ENCODE measurements around the gene GJC3.

DNA sequence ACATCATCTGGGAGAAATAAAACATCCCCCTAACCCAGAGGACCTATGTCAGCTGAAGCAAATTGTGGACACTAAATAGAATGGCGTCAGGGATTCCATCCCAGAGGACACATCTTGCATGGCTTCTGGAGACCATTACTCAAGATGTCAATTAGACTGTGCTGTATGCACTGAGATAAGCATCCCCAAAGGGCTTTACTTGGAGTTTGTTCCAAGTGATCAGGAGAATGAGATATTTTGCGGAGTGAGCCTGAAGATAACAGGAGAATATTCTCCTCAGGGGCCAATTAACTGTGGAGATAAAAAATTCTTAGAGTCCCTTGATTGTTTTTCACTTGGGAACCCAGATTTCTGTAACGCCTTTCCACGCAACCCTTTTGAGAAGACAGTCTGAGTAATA lies 48.0 kb downstream of the GJC3 start:
- TF ChIP-seq, protein P1, sequence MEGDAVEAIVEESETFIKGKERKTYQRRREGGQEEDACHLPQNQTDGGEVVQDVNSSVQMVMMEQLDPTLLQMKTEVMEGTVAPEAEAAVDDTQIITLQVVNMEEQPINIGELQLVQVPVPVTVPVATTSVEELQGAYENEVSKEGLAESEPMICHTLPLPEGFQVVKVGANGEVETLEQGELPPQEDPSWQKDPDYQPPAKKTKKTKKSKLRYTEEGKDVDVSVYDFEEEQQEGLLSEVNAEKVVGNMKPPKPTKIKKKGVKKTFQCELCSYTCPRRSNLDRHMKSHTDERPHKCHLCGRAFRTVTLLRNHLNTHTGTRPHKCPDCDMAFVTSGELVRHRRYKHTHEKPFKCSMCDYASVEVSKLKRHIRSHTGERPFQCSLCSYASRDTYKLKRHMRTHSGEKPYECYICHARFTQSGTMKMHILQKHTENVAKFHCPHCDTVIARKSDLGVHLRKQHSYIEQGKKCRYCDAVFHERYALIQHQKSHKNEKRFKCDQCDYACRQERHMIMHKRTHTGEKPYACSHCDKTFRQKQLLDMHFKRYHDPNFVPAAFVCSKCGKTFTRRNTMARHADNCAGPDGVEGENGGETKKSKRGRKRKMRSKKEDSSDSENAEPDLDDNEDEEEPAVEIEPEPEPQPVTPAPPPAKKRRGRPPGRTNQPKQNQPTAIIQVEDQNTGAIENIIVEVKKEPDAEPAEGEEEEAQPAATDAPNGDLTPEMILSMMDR (IDR thresholded peaks at IDR 0.05): no peak
- TF ChIP-seq, protein P2, sequence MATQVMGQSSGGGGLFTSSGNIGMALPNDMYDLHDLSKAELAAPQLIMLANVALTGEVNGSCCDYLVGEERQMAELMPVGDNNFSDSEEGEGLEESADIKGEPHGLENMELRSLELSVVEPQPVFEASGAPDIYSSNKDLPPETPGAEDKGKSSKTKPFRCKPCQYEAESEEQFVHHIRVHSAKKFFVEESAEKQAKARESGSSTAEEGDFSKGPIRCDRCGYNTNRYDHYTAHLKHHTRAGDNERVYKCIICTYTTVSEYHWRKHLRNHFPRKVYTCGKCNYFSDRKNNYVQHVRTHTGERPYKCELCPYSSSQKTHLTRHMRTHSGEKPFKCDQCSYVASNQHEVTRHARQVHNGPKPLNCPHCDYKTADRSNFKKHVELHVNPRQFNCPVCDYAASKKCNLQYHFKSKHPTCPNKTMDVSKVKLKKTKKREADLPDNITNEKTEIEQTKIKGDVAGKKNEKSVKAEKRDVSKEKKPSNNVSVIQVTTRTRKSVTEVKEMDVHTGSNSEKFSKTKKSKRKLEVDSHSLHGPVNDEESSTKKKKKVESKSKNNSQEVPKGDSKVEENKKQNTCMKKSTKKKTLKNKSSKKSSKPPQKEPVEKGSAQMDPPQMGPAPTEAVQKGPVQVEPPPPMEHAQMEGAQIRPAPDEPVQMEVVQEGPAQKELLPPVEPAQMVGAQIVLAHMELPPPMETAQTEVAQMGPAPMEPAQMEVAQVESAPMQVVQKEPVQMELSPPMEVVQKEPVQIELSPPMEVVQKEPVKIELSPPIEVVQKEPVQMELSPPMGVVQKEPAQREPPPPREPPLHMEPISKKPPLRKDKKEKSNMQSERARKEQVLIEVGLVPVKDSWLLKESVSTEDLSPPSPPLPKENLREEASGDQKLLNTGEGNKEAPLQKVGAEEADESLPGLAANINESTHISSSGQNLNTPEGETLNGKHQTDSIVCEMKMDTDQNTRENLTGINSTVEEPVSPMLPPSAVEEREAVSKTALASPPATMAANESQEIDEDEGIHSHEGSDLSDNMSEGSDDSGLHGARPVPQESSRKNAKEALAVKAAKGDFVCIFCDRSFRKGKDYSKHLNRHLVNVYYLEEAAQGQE (IDR thresholded peaks at IDR 0.05; ENCODE audit: insufficient read depth in 1 of 2, low read depth in 2 of 2, low read length in 1 of 2): no peak
- no peak for TF ChIP-seq SIN3A (IDR thresholded peaks at IDR 0.05; ENCODE audit: borderline replicate concordance, insufficient read depth, low read depth, low read length)
